Measurements from ENCODE around the gene ZNF687. TPM values are rescaled to one million over a fixed set of nuclear protein-coding genes. Genes with fewer than 3 reads are reported as not detected.
"Not testable (repeated sequence)": the region's sequence is repeated elsewhere in the genome, so short reads cannot be mapped to it uniquely, and the experiment has no call there.

ZNF687 gene
- total RNA-seq, 2 experiments from 2014 or later, result 25.5 to 26.6 TPM

DNA sequence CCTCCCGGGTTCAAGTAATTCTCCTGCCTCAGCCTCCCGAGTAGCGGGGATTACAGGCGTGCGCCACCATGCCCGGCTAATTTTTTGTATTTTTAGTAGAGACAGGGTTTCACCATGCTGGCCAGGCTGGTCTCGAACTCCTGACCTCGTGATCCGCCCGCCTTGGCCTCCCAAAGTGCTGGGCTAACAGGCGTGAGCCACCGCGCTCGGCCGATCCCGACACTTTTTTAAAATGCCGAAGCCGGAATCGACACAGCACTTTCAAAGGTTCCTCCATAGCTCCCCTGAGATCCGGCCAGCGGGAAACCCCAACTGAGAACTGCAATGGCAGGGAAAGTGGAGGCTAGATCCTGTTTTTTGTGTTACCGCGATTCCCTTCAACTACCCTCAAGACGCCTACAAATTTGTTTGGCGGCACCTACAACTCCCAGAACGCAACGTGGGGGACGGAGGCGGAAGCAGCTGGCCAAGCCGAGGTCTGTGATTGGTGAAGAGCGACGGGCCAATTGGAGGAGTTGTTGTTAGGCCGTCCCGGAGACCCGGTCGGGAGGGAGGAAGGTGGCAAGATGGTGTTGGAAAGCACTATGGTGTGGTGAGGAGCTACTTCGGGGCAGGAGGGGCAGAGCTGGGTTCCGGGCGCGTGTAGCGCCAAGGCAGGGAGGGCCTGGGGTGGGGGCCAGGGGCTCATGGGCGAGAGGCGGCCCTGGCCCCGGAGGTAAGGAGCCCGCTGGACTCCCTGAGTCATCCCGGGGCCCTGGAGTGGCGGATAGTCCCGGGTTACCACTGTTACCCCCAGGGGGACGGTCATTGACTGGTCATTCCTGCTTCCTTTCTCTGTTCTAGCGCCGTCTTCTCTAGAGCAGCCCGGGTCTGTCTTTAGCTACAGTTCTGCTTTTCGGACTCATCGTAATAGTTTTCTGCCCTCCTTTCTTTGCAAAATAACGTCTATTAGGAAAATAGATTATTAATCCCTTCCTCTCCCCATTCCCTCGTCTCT is 27.6 kb upstream of the ZNF687 start, which contains the start of gene PSMD4:
TSS of gene PSMD4 (plus strand) at position 518 of the 997 bp plus-strand sequence. CDS start at position 567, 49 bp downstream.
- ChIA-PET POLR2A (interaction anchor here (0.5 to 1.8 kb wide), 14 partner anchors 8 to 123 kb away, joined by 3 to 15 read pairs (median 3); partner anchors contain the start of genes PI4KB, PIP5K1A, TNFAIP8L2 and ZNF687), CTCF (interaction anchor here (0.7 to 2.0 kb wide), 8 partner anchors 8 to 155 kb away, joined by 3 to 8 read pairs (median 3); partner anchors contain the start of gene TMOD4)
- peaks cover 28% of the 10 kb centered on the region for H3K4me1 Mint-ChIP-seq (ENCODE audit: low read depth)

GRCh38 chr1:151255381-151255780 is 26.7 kb upstream of the ZNF687 start:
- H3K4me1 Mint-ChIP-seq (ENCODE audit: low read depth), result peaks cover 28% of the 10 kb centered on the region
- peaks cover 18% of the 10 kb centered on the region for H3K36me3 Mint-ChIP-seq (ENCODE audit: low read depth)
- ChIA-PET POLR2A (interaction anchor here (0.8 to 1.8 kb wide), 9 partner anchors 18 to 124 kb away, joined by 3 to 15 read pairs (median 4); partner anchors contain the start of genes PIP5K1A, TNFAIP8L2 and ZNF687), CTCF (interaction anchor here (0.9 to 2.0 kb wide), 5 partner anchors 18 to 156 kb away, joined by 3 to 8 read pairs (median 4); partner anchors contain the start of gene TMOD4)
- H3K4me3 Mint-ChIP-seq, result peak overlapping the region; percentile 86
- no peaks in the 10 kb centered on the region for H3K27me3 Mint-ChIP-seq (ENCODE audit: low read depth)
- peak overlapping the region; percentile 89 for H3K27ac Mint-ChIP-seq
- ATAC-seq, result no peak
- H3K9me3 Mint-ChIP-seq (ENCODE audit: insufficient read depth), result no peaks in the 10 kb centered on the region
- DNase-seq, result no peak

More for the DNA sequence above, 27.6 kb upstream of the ZNF687 start, which contains the start of gene PSMD4:
- Mint-ChIP-seq H3K27me3 (ENCODE audit: low read depth) (no peaks in the 10 kb centered on the region), H3K9me3 (ENCODE audit: insufficient read depth) (no peaks in the 10 kb centered on the region), H3K36me3 (ENCODE audit: low read depth) (peaks cover 18% of the 10 kb centered on the region), H3K27ac (peak within 1 kb of the TSS; percentile 89), H3K4me3 (peak within 1 kb of the TSS; percentile 86)
- DNase-seq (peak; percentile 96), ATAC-seq (peak; percentile 97)

- ChIA-PET POLR2A (no interaction called here), CTCF (no interaction called here)
- no peaks in the 10 kb centered on the region for H3K27me3 Mint-ChIP-seq (ENCODE audit: low read depth)
- no peaks in the 10 kb centered on the region for H3K9me3 Mint-ChIP-seq (ENCODE audit: insufficient read depth)
- ATAC-seq (no peak), DNase-seq (no peak)
- no peak overlapping the region for H3K27ac Mint-ChIP-seq
- no peak overlapping the region for H3K4me3 Mint-ChIP-seq
- peaks cover 24% of the 10 kb centered on the region for H3K4me1 Mint-ChIP-seq (ENCODE audit: low read depth)
- peaks cover 25% of the 10 kb centered on the region for H3K36me3 Mint-ChIP-seq (ENCODE audit: low read depth)
Observed at GRCh38 chr1:151259351-151259750, 22.7 kb upstream of the ZNF687 start.

DNA sequence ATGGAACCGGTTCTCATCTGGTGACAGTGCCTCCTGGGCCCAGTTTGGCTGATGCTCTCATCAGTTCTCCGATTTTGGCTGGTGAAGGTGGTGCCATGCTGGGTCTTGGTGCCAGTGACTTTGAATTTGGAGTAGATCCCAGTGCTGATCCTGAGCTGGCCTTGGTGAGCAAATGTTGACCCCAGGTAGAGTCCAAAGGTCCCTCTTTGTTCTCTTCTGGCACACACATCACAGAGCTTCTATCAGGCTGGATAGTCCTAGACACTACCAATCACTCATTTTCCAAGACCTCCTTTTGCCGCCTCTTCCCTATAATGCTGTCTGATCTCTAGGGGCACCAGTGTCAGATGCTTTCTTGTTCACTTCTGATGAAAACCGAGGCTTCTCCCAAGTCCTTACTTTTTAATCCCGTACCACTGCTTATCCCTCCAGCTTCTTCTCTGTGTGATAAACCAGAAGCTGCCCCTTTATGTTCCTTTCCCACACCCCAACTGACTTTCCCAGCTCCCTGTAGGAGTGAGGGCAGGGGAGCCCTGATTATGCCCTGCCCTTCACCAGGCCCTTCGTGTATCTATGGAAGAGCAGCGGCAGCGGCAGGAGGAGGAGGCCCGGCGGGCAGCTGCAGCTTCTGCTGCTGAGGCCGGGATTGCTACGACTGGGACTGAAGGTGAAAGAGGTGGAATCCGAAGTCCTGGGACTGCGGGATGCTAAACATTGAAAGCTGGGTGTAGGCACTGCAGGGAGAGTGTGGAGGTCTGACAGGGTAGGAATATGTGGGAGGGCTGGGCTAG is 16.5 kb upstream of the ZNF687 start:
- Mint-ChIP-seq H3K4me1 (ENCODE audit: low read depth) (no peaks in the 10 kb centered on the region), H3K36me3 (ENCODE audit: low read depth) (peaks cover 48% of the 10 kb centered on the region), H3K4me3 (no peak overlapping the region), H3K27me3 (ENCODE audit: low read depth) (no peaks in the 10 kb centered on the region), H3K27ac (no peak overlapping the region), H3K9me3 (ENCODE audit: insufficient read depth) (no peaks in the 10 kb centered on the region)
- no peak for DNase-seq
- no peak for ATAC-seq
- CTCF ChIA-PET, result interaction anchor here (1.4 kb wide), 1 partner anchor 12 kb away, joined by 3 read pairs; no protein-coding TSS in a partner anchor
- POLR2A ChIA-PET, result interaction anchor here (1.2 to 1.3 kb wide), 2 partner anchors 15 to 16 kb away, joined by 3 read pairs; no protein-coding TSS in a partner anchor

DNA sequence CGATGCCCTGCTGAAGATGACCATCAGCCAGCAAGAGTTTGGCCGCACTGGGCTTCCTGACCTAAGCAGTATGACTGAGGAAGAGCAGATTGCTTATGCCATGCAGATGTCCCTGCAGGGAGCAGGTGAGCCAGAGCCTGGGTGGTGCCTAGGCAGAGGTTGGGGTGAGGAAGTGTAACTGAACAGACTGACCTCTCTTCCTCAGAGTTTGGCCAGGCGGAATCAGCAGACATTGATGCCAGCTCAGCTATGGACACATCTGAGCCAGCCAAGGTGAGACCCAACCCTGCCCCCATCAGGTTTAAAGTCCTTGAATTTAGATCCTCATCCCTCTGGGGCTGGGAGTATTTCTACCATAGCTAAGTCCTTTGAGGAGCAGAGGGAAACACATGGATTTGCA is 15.8 kb upstream of the ZNF687 start:
- H3K27me3 Mint-ChIP-seq (ENCODE audit: low read depth), result no peaks in the 10 kb centered on the region
- H3K4me1 Mint-ChIP-seq (ENCODE audit: low read depth), result no peaks in the 10 kb centered on the region
- peaks cover 49% of the 10 kb centered on the region for H3K36me3 Mint-ChIP-seq (ENCODE audit: low read depth)
- ATAC-seq (no peak), DNase-seq (no peak)
- CTCF ChIA-PET, result interaction anchor here (1.4 kb wide), 1 partner anchor 13 kb away, joined by 3 read pairs; no protein-coding TSS in a partner anchor
- H3K27ac Mint-ChIP-seq, result peak overlapping the region; percentile 32
- POLR2A ChIA-PET, result interaction anchor here (1.2 to 1.3 kb wide), 2 partner anchors 14 to 15 kb away, joined by 3 read pairs; no protein-coding TSS in a partner anchor
- H3K4me3 Mint-ChIP-seq, result no peak overlapping the region
- H3K9me3 Mint-ChIP-seq (ENCODE audit: insufficient read depth), result no peaks in the 10 kb centered on the region

DNA sequence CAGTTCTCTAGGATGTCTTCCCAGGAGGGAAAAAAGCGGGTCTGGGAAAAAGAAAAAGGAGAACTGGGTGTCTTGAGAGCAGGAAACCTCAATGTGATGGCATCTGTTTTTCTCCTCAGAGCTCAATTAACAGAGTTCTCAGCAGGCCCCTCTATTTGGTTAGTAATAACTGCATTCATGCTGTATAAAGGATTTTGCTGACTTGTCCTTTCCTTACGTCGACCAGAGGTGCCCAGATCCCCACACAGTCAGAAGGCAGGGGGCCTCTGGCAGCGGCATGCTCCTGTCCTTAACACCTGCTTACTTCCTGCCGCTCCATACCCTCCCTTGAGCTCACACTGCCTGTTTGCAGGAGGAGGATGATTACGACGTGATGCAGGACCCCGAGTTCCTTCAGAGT is 15.3 kb upstream of the ZNF687 start:
- H3K27ac Mint-ChIP-seq, result peak overlapping the region; percentile 32
- H3K9me3 Mint-ChIP-seq (ENCODE audit: insufficient read depth), result no peaks in the 10 kb centered on the region
- H3K27me3 Mint-ChIP-seq (ENCODE audit: low read depth), result no peaks in the 10 kb centered on the region
- DNase-seq (no peak), ATAC-seq (no peak)
- no peak overlapping the region for H3K4me3 Mint-ChIP-seq
- POLR2A ChIA-PET, result interaction anchor here (1.2 kb wide), 1 partner anchor 14 kb away, joined by 3 read pairs; no protein-coding TSS in a partner anchor
- H3K36me3 Mint-ChIP-seq (ENCODE audit: low read depth), result peaks cover 54% of the 10 kb centered on the region
- H3K4me1 Mint-ChIP-seq (ENCODE audit: low read depth), result no peaks in the 10 kb centered on the region
- CTCF ChIA-PET, result interaction anchor here (0.9 to 1.4 kb wide), 2 partner anchors 11 to 13 kb away, joined by 3 read pairs; no protein-coding TSS in a partner anchor

- Mint-ChIP-seq H3K9me3 (ENCODE audit: insufficient read depth) (no peaks in the 10 kb centered on the region), H3K27me3 (ENCODE audit: low read depth) (no peaks in the 10 kb centered on the region), H3K4me1 (ENCODE audit: low read depth) (no peaks in the 10 kb centered on the region), H3K4me3 (no peak overlapping the region), H3K27ac (no peak overlapping the region), H3K36me3 (ENCODE audit: low read depth) (peaks cover 52% of the 10 kb centered on the region)
- ATAC-seq, result no peak
- ChIA-PET POLR2A (interaction anchor here (1.0 kb wide), 1 partner anchor 14 kb away, joined by 3 read pairs; the partner anchor contains the start of gene ZNF687), CTCF (interaction anchor here (0.6 to 0.9 kb wide), 2 partner anchors 9 to 10 kb away, joined by 3 to 4 read pairs; no protein-coding TSS in a partner anchor)
- no peak for DNase-seq
Observed at GRCh38 chr1:151267760-151268159, 14.3 kb upstream of the ZNF687 start.

DNA sequence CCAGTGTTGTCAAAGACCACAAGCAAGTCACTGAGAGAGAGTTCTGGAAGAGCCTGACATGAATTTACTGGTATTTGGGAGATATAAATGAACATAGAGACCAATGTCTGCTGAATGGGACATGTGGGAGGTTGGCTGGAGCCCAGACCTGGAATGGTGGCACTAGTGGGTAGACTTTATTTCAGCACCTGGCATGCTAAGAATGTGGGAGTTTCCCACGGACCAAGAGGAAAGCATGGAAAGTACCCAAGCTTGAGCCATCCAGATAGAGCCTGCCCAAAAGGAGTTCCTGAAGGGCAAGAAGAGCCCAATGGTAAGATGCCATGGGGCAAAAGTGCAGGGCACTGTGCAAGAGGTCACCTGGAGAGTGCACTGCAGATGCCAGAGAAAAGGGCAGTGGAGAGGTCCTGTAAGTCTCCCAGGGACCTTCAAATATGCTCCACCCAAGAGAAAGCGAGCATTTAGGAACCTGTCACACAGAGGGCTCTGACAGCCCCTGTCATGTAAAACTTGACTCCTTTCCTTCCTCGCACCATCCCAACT is 8.1 kb upstream of the ZNF687 start:
- Mint-ChIP-seq H3K27me3 (ENCODE audit: low read depth) (no peaks in the 10 kb centered on the region), H3K9me3 (ENCODE audit: insufficient read depth) (no peaks in the 10 kb centered on the region), H3K4me1 (ENCODE audit: low read depth) (no peaks in the 10 kb centered on the region), H3K4me3 (no peak overlapping the region), H3K27ac (no peak overlapping the region), H3K36me3 (ENCODE audit: low read depth) (peaks cover 20% of the 10 kb centered on the region)
- no peak for DNase-seq
- ATAC-seq, result no peak
- ChIA-PET POLR2A (interaction anchor here (0.7 kb wide), 1 partner anchor 98 kb away, joined by 3 read pairs; the partner anchor contains the start of gene TMOD4), CTCF (no interaction called here)

- H3K4me1 Mint-ChIP-seq (ENCODE audit: low read depth); H3K4me3 Mint-ChIP-seq; ATAC-seq; H3K9me3 Mint-ChIP-seq (ENCODE audit: insufficient read depth); CTCF ChIA-PET; H3K27ac Mint-ChIP-seq; DNase-seq; H3K27me3 Mint-ChIP-seq (ENCODE audit: low read depth): not testable (repeated sequence)
- POLR2A ChIA-PET, result interaction anchor here (0.7 kb wide), 1 partner anchor 21 kb away, joined by 4 read pairs; the partner anchor contains the start of gene PSMD4
- H3K36me3 Mint-ChIP-seq (ENCODE audit: low read depth), result peaks cover 15% of the 10 kb centered on the region
Observed at GRCh38 chr1:151275341-151275740, 6.8 kb upstream of the ZNF687 start.

DNA sequence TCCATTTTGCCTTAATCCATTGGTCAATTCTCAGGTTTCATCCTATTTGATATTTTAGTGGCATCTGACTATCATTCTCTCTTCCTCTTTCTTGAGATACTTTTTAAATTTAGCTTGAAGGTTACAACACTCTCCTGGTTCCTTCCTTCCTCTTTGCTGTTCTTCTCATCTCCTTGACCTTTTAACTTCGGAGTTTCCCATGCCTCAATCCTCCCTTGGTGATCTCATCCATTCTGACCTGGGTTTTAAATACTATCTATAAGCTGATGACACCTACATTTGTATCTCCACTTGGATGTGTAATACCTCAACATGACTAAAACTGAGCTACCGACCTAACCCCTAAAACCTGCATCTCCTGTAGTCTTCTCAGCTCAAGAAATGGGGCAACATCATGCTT is 4.8 kb upstream of the ZNF687 start:
- DNase-seq, result no peak
- POLR2A ChIA-PET, result interaction anchor here (1.0 kb wide), 1 partner anchor 23 kb away, joined by 3 read pairs; the partner anchor contains the start of gene PSMD4
- Mint-ChIP-seq H3K27ac (no peak overlapping the region), H3K36me3 (ENCODE audit: low read depth) (peaks cover 9% of the 10 kb centered on the region), H3K27me3 (ENCODE audit: low read depth) (no peaks in the 10 kb centered on the region), H3K9me3 (ENCODE audit: insufficient read depth) (no peaks in the 10 kb centered on the region), H3K4me3 (no peak overlapping the region), H3K4me1 (ENCODE audit: low read depth) (peaks cover 5% of the 10 kb centered on the region)
- no peak for ATAC-seq
- CTCF ChIA-PET, result interaction anchor here (0.7 to 1.6 kb wide), 6 partner anchors 10 to 177 kb away, joined by 3 to 10 read pairs (median 4); partner anchors contain the start of gene PSMD4

All from activated CD8-positive, alpha-beta T cell treated with anti-CD3 and anti-CD28 coated beads, Interleukin-2, amount 10 ng/mL, durations not matched to agents 7 days and 5 days (primary cell).